Duodenal mucosa (tissue), 2 donors: ENCODE data around the gene FCER2.

Source experiments
- H3K27ac ChIP-seq: one replicate; pipeline ENCODE4 v1.7.0; 2013; ENCODE audit warnings: low read depth, low read length
- H3K27me3 ChIP-seq, 2 donors: one replicate each; pipeline ENCODE4 v1.7.0; 2013; ENCODE audit warnings: low read length in 2 of 2, control low read depth in 1 of 2; ENCODE audit not compliant: insufficient read depth in 2 of 2, control insufficient read depth in 1 of 2
- H3K36me3 ChIP-seq, 2 donors: one replicate each; pipeline ENCODE4 v1.7.0; 2013; ENCODE audit warnings: low read length in 2 of 2, control low read depth in 1 of 2; ENCODE audit not compliant: insufficient read depth in 2 of 2, control insufficient read depth in 1 of 2
- H3K4me1 ChIP-seq, 2 donors: one replicate each; pipeline ENCODE4 v1.7.0; 2013; ENCODE audit warnings: low read length in 2 of 2, control low read depth in 1 of 2; ENCODE audit not compliant: insufficient read depth in 2 of 2, control insufficient read depth in 1 of 2
- H3K4me3 ChIP-seq, 2 donors: one replicate each; pipeline ENCODE4 v1.7.0; 2013; ENCODE audit warnings: low read length in 2 of 2, low read depth in 1 of 2
- H3K9ac ChIP-seq, 2 donors: one replicate each; pipeline ENCODE4 v1.7.0; 2013; ENCODE audit warnings: low read length in 2 of 2, low read depth in 1 of 2
- H3K9me3 ChIP-seq, 2 donors: one replicate each; pipeline ENCODE4 v1.7.0; 2013; ENCODE audit warnings: low read length in 2 of 2, control low read depth in 1 of 2; ENCODE audit not compliant: control insufficient read depth in 1 of 2

The FCER2 gene

DNA sequence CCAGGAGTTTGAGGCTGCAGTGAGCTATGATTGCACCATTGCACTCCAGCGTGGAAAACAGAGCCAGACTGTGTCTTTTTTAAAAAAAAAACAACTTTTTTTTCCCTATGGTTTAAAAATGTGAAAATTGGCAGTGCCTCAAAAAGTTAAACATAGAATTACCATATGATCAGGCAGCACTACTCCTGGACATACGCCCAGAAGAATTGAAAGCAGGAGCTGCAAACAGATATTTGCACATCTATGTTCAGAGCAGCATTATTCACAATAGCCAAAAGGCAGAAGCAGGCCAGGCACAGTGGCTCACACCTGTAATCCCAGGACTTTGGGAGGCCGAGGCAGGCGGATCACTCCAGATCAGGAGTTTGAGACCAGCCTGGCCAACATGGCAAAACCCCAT is 36.9 kb downstream of the FCER2 start:
- no peak overlapping the region for H3K4me3 ChIP-seq
- H3K36me3 ChIP-seq = no peaks in the 10 kb centered on the region
- H3K9me3 ChIP-seq = no peaks in the 10 kb centered on the region
- no peak overlapping the region for H3K27ac ChIP-seq
- no peaks in the 10 kb centered on the region for H3K4me1 ChIP-seq
- no peak overlapping the region for H3K9ac ChIP-seq
- H3K27me3 ChIP-seq = peaks cover 0 to 5% of the 10 kb centered on the region in 2 donors

- Histone ChIP-seq H3K4me1 (no peaks in the 10 kb centered on the region), H3K4me3 (no peak overlapping the region), H3K9ac (no peak overlapping the region), H3K9me3 (no peaks in the 10 kb centered on the region), H3K36me3 (no peaks in the 10 kb centered on the region), H3K27ac (no peak overlapping the region), H3K27me3 (no peaks in the 10 kb centered on the region)
Measured at GRCh38 chr19:7663706-7664105, 38.2 kb downstream of the FCER2 start.

DNA sequence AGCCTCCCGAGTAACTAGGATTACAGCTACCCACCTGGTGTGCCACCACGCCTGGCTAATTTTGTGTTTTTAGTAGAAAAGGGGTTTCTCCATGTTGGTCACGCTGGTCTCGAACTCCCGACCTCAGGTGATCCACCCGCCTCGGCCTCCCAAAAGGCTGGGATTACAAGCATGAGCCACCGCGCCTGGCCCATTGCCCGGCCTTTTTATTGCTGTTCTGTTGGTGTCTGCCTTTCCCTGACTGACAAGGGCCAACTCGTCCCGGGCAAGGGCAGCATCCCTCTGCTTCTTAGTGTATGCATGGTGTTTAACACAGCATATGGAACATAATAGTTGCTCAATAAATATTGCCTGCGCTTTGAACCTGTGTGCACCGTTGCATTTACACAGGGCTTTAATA is 39.3 kb downstream of the FCER2 start:
- H3K36me3 ChIP-seq = no peaks in the 10 kb centered on the region
- no peaks in the 10 kb centered on the region for H3K27me3 ChIP-seq
- no peak overlapping the region for H3K4me3 ChIP-seq
- H3K27ac ChIP-seq = no peak overlapping the region
- no peaks in the 10 kb centered on the region for H3K9me3 ChIP-seq
- no peaks in the 10 kb centered on the region for H3K4me1 ChIP-seq
- no peak overlapping the region for H3K9ac ChIP-seq

DNA sequence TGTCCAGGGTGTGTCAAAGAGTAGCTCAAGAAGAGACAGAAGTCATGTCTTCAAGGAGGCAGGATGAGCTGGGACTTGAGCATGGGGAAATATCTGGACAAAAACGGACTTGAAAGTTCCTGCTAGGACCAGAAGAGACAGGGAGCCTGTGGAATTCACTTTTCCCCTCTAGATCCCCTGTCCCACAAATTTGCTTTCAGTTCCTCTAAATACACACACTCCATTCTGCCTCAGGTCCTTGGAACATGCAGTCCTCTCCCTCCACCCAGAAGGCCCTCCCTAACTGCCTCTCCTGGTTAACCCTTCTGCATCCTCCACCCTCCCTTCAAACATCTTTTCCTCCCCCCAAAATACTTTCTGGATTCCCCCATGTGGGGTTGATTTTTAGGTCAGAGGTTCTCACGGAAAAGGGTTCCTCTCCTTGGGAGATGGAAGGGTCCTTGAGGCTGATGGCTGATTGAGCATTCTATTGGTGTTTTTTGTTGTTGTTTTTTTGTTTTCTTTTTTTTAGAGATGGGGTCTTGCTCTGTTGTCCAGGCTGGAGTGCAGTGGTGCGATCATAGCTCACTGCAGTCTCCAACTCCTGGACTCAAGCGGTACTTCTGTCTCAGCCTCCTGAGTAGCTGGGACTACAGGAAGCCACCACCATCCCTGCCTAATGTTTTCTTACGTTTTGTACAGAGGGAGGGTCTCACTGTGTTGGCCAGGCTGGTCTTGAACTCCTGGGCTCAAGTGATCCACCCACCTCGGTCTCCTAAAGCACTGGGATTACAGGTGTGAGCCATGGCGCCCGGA is 40.0 kb downstream of the FCER2 start:
- Histone ChIP-seq H3K27ac (no peak overlapping the region), H3K36me3 (no peaks in the 10 kb centered on the region), H3K4me1 (no peaks in the 10 kb centered on the region), H3K9ac (no peak overlapping the region), H3K4me3 (no peak overlapping the region), H3K27me3 (no peaks in the 10 kb centered on the region), H3K9me3 (no peaks in the 10 kb centered on the region)

- no peak overlapping the region for H3K9ac ChIP-seq
- no peak overlapping the region for H3K27ac ChIP-seq
- no peaks in the 10 kb centered on the region for H3K9me3 ChIP-seq
- H3K27me3 ChIP-seq = no peaks in the 10 kb centered on the region
- no peaks in the 10 kb centered on the region for H3K4me1 ChIP-seq
- H3K36me3 ChIP-seq = no peaks in the 10 kb centered on the region
- H3K4me3 ChIP-seq = no peak overlapping the region
Measured at GRCh38 chr19:7658219-7658686, 43.7 kb downstream of the FCER2 start.

DNA sequence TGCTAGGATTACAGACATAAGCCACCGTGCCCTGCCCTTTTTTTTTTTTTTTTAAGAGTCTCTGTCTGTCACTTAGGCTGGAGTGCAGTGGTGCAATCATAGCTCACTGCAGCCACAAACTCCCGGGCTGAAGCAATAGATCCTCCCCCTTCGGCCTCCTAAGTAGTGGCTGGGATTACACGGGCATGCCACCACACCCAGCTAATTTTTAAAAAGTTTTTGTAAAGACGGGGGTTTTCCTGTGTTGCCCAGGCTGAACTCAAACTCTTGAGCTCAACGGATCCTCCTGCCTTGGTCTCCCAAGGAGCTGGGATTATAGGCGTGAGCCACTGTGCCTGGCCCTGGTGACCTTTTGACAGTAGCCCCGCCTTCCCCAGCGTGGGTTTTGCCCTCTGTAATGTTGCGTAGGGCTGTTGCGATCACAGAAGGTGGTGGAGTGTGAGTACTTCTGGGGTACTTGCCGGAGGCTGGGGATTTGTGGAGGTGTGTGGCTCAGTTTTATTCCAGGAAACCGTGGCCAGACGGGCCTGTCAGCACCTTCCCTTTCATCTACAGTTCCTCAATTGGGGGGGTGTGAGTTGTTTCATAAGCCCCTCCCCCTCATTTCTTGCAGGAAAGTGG is 44.7 kb downstream of the FCER2 start:
- H3K9me3 ChIP-seq = no peaks in the 10 kb centered on the region
- no peaks in the 10 kb centered on the region for H3K36me3 ChIP-seq
- no peak overlapping the region for H3K27ac ChIP-seq
- H3K4me3 ChIP-seq = no peak overlapping the region
- H3K9ac ChIP-seq = no peak overlapping the region
- H3K4me1 ChIP-seq = peaks cover 2% of the 10 kb centered on the region in 2 donors
- H3K27me3 ChIP-seq = no peaks in the 10 kb centered on the region

GRCh38 chr19:7655581-7655980 is 46.4 kb downstream of the FCER2 start:
- Histone ChIP-seq H3K4me1 (peaks cover 3 to 4% of the 10 kb centered on the region in 2 donors), H3K36me3 (no peaks in the 10 kb centered on the region)

DNA sequence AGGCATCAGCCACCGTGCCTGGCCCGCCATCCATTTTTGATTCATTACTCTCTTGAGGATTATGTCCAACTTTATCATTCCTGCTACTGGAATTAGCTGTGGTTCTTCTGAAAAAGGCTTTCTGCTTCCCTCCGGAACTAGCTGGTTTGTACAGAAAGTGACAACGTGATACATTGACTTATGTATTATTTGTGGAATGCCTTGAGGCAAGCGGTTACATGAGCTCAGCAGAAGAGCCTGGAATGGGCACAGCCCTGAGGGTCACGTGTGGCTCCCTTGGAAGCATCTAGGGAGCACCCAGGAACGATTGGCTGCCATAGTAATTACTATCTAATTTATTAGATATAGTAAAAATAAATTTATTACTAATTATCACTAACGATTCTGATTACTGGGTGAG is 47.5 kb downstream of the FCER2 start:
- Histone ChIP-seq H3K4me3 (no peak overlapping the region), H3K9ac (no peak overlapping the region), H3K4me1 (peaks cover 3 to 4% of the 10 kb centered on the region in 2 donors), H3K9me3 (no peaks in the 10 kb centered on the region), H3K36me3 (no peaks in the 10 kb centered on the region), H3K27me3 (no peaks in the 10 kb centered on the region), H3K27ac (no peak overlapping the region)

More at GRCh38 chr19:7655581-7655980, 46.4 kb downstream of the FCER2 start:
- Histone ChIP-seq H3K4me3 (no peak overlapping the region), H3K27ac (no peak overlapping the region), H3K27me3 (no peaks in the 10 kb centered on the region), H3K9me3 (no peaks in the 10 kb centered on the region), H3K9ac (no peak overlapping the region)

DNA sequence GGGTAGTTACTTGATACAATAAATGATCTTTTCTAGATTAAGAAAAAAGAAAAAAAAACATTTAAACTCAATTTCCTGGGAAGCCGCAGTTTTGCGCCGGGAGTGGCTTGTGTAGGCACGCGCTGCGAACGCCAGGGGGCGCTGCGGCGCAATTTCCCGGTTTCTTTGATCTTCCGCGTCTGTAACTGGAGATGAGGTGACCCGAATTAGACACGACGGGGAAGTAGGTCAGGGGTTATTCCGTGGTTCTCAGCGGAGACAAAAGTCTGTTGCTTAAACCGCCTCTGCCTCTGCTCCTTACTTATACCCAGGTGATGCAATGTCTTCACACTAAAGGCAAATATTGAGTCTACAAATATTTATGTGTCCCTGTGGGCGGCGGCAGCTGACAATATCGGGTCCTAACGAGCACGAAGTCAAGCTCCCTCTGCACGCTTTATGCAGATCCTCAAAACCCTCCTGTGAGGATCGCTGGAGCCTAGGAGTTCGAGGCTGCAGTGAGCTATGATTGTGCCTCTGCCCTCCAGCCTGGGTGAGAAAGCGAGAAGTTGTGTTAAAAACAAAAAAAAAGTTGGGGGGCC is 49.8 kb downstream of the FCER2 start:
- H3K4me3 ChIP-seq = peak overlapping the region; percentile 35 to 63
- H3K27ac ChIP-seq = peak overlapping the region; percentile 10
- H3K4me1 ChIP-seq = peaks cover 3 to 4% of the 10 kb centered on the region in 2 donors
- H3K36me3 ChIP-seq = peaks cover 0 to 3% of the 10 kb centered on the region in 2 donors
- no peaks in the 10 kb centered on the region for H3K9me3 ChIP-seq
- peak overlapping the region; percentile 33 to 51 for H3K9ac ChIP-seq
- no peaks in the 10 kb centered on the region for H3K27me3 ChIP-seq

DNA sequence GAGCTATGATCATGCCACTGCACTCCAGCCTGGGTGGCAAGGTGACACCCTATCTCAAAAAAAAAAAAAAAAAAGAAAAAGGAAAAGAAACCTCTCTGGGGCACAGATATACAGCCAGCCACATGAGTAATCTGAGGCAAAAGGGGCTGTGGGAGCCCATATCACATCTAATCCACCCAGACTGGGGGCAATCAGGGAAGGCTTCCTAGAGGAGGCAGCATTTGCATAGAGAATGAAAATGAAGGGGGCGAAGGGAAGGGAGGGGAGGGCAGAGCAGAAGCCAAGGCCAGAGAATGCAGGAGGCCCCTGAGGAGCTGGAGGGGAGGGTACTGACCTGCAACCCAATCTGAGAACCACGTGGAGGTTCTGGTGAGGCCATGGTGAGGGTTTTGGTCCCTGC is 51.8 kb downstream of the FCER2 start:
- H3K27me3 ChIP-seq = no peaks in the 10 kb centered on the region
- no peaks in the 10 kb centered on the region for H3K9me3 ChIP-seq
- no peak overlapping the region for H3K4me3 ChIP-seq
- H3K4me1 ChIP-seq = peaks cover 3 to 4% of the 10 kb centered on the region in 2 donors
- no peak overlapping the region for H3K27ac ChIP-seq
- no peak overlapping the region for H3K9ac ChIP-seq
- H3K36me3 ChIP-seq = peaks cover 0 to 8% of the 10 kb centered on the region in 2 donors
